22Rv1 (cell line): Measurements from ENCODE around the gene DOCK10.

Source experiments
- H3K27ac ChIP-seq: fragments of 450-650 bp; 2 replicates; pipeline ENCODE4 v1.5.1; 2017
- CTCF ChIP-seq: fragments of 450-650 bp; IDR thresholded peaks from 2 replicates; pipeline ENCODE4 v1.5.1; 2017; ENCODE audit warnings: mild to moderate bottlenecking
- ZFX ChIP-seq: fragments of 450-650 bp; IDR thresholded peaks from 2 replicates; pipeline ENCODE4 v1.6.1; 2017; ENCODE audit warnings: antibody characterized with exemption, borderline replicate concordance

Gene DOCK10

DNA sequence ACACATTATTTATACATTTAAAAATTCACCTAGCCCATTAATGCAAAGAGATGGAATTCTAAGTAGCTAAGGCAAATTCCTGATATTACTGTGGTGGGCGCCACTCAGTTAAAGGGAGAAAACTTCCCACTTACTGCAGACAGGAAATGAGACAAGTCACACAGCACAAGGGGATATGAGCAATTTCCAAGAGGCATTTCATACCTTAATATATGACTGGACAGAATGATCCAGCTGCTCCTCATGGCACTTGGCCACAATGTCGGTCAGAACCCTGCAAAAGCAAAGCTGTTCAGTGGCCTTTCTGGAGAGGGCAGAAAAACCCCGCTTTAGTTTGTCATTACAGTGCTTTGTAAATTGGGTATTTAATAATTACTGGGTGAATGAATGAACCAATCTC lies 204.7 kb downstream of the DOCK10 start:
- TF ChIP-seq CTCF (no peak), ZFX (no peak)
- H3K27ac ChIP-seq: no peak overlapping the region

DNA sequence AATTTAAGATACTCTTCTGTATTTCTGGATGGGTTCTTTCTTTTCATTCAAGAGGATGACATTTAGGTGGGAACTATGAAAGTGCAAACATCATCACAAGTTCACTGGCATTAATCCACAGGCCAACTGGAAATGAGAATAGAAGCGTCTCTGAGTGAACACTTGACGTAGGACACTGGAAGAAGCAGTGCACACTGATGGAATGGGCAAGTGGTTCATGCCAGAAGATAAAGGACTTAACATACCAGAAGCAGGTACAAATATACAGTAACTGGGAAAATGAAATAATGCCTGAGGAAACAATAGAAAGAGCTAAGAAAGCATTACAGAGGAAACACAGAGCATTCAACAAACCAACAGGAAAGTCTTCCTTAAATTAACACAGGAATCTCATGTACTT lies 205.2 kb downstream of the DOCK10 start:
- TF ChIP-seq ZFX: no peak
- no peak for TF ChIP-seq CTCF
- no peak overlapping the region for H3K27ac ChIP-seq

DNA sequence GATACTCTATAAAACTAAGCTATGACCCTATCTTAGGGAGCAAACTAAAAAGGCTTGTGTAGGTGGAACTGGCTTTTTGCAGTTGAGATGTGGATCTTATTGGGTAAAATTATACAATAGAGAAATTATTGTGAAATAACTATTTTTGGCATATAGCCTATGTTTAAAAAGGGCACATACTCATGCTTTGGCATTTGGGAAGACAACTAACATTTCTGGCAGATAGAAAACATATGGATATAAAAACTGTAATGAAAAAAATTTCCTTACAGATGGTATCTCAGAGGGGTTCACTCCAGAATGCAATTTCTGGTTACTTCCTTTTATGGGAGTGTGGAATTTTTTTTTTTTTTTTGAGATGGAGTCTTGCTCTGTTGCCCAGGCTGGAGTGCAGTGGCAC lies 206.0 kb downstream of the DOCK10 start:
- H3K27ac ChIP-seq: no peak overlapping the region
- TF ChIP-seq CTCF (no peak), ZFX (no peak)

DNA sequence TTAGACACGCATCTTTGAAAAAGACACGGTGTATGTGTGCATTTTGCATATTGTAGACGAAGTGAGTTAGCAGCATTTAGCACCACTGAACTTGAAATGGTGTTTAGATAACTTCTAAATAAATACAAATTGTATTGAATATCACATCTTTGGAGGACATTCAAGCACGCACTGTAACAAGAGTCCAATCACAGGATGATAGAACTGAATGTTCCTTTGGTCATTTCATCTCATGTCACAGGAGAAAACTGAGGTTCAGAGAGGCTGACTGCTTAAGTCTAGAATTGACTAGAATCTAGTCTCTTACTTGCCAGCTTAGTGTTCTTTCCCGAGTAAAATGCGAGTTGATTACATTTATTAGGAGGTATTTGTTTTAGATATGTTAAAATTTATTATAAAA lies 206.9 kb downstream of the DOCK10 start:
- TF ChIP-seq ZFX (no peak), CTCF (no peak)
- no peak overlapping the region for H3K27ac ChIP-seq

DNA sequence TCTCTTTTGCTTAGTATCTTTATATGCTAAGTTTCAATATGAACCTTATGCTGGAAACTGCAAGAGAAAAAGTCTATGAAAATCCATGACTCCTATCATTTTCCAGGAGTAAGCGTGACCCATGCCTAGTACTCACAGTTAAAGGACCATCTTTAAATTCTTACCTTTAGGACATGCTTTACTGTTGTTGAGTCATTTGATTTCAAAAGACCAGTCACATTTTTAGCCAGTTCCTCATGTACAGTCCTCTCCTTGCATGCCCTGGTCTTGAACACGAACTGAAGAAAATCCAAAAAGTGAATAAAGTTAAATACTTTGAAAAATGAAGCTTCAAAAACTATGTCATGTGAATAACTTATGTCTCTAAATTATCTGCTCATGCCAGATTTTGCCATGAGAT lies 208.3 kb downstream of the DOCK10 start:
- TF ChIP-seq ZFX (no peak), CTCF (no peak)
- H3K27ac ChIP-seq: no peak overlapping the region

- no peak overlapping the region for H3K27ac ChIP-seq
- TF ChIP-seq ZFX (no peak), CTCF (no peak)
These were observed 210.1 kb downstream of the DOCK10 start for GRCh38 chr2:224832207-224832606.

- TF ChIP-seq CTCF (no peak), ZFX (no peak)
- H3K27ac ChIP-seq: no peak overlapping the region
These were observed 210.7 kb downstream of the DOCK10 start for GRCh38 chr2:224831530-224831929.
